Stimulated activated CD4-positive, alpha-beta T cell treated with anti-CD3 and anti-CD28 coated beads, Interleukin-4, amount 100 ng/mL, for 24 hours (primary cell): Measurements from ENCODE around the gene CPEB4.

Experiments used
- DNase-seq: peaks from one replicate; pipeline ENCODE4 v3.0.0-alpha.2; 2020

CPEB4 gene

DNA sequence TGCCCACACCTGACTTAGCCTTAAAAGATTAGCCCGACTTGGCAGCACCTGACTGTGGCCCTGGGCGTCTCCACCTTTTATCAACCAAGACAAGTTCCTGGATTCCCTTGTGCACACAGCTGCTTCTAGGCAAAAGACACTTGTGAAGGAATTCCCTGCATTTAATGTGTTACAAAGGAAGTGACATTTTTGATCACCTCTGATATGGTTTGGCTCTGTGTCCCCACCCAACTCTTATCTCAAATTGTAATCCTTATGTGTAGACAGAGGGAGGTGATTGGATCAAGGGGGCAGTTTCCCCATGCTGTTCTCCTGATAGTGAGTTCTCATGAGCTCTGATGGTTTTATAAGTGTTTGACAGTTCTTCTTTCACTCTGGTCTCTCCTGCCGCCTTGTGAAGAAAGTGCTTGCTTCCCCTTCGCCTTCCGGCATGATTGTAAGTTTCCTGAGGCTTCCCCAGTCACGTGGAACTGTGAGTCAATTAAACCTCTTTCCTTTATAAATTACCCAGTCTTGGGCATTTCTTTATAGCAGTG is 2.6 kb upstream of the CPEB4 start:
- DNase-seq: peak; percentile 12

DNA sequence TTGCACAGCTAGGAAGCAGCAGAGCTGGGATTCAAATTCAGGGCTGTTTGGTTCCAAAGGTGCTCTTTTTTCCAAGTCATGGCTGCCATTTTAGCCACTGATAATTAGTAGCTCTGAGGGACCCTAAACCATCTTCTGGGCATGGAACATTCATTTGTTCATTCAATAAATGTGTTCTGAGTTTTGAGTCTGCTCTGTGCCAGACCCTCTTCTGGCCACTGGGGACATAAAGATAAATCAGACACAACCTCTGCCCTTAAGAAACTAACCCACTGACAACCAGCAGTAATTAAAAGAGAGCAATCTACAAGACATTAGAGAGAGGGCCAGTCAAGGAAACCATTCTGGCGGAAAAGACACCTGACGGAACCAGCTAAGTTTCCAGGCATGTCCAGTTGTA is 2.0 kb upstream of the CPEB4 start:
- DNase-seq: no peak

DNA sequence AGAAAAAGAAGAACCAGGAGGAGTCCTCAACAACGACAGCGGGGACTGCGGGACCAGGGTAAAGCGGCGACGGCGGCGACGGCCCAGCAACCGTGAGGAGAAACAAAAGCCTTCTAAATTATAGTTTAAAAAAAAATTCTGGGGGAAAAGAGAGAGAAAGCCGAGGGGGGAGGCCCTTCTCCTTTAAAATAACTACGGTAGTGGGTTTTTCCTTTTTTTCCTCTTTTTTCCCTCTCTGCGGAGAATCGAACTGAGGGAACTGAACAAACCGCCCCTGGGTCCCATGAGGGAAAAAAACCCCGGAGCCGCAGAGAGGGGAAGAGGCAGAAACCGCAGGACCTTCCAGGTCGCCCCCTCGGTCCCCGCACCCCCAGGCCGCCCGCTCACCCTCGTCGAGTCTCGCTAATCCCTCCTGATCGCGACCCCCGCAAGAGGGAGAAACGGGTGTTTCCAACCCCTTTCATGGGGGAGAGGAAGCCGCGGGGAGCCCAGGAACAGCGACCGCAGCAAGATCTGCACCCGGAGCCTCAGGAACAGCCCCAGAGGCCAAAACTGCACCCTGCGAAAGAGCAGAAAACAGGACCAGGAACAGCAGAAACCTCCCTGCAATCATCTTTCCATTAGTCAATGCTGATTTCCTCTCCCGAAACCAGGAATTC is 453 bp downstream of the CPEB4 start:
- peak; percentile 14 for DNase-seq

DNA sequence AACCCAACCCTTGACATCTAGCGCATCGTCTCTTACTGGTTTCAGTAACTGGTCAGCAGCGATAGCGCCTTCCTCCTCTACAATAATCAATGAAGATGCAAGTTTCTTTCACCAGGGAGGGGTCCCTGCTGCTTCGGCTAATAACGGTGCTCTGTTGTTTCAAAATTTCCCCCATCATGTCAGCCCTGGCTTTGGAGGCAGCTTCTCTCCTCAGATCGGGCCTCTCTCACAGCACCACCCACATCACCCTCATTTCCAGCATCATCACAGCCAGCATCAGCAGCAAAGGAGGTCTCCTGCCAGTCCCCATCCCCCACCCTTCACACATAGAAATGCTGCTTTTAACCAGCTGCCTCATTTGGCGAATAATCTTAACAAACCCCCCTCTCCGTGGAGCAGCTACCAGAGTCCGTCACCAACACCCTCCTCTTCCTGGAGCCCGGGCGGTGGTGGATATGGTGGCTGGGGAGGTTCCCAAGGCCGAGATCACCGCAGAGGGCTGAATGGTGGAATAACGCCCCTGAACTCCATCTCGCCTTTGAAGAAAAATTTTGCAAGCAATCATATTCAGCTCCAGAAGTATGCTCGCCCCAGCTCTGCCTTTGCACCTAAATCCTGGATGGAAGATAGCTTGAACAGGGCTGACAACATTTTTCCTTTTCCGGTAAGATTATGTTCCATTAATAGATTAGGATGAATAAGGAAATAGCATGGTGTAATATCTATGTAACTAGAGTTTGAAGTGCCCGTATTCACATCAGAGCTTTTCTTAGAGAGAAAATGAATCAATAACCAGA is 2.2 kb downstream of the CPEB4 start:
- no peak for DNase-seq

DNA sequence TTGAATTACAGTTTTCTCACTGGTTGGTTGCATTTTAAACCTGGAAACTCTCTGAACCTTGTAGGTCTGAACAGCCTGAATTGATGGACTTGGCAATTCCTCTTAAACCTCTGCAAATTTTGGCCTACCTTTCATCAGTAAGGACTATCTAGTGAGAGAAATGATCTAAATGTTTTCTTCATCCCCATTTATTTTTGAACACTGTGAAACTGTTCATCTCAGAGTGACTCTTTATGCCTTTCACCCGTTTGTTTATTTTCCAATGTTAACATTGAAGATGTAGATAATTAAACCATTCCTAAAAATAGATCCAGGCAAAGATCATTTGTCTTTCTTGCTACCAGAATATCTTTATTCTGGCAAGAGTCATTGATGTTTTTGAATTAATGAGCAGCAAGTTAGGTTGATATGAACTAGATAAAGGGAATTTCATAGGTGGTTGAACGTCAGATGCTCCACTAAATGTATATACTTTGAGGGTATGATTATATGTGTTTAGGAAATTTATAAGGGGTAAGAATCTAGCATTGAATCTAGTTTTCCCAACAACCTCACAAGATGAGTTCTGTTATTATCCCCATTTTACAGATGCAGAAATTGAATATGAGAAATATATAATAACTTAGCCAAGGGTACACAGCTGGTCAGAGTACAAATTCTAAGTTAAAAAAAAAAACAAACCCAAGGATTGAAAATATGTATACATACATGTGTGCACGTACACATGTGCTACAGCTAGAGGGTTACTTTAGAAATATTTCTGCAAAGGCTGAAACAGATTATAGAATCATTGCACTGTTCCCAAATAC is 3.4 kb downstream of the CPEB4 start:
- DNase-seq: no peak

DNA sequence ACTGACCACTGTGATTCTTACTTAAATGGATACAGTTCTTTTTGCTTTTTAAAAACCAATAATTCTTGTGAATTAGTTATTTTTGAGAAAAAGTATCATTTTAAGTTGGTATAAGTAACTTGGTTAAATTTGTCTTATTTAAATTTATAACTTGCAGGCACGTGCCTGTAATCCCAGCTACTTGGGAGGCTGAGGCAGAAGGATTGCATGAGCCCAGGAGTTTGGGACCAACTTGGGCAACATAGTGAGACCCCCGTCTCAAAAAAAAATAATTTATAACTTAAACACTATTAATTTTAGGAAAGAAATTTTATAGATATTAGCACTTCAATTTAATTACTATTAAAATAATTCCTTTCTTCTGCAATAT is 5.0 kb downstream of the CPEB4 start:
- DNase-seq: no peak

DNA sequence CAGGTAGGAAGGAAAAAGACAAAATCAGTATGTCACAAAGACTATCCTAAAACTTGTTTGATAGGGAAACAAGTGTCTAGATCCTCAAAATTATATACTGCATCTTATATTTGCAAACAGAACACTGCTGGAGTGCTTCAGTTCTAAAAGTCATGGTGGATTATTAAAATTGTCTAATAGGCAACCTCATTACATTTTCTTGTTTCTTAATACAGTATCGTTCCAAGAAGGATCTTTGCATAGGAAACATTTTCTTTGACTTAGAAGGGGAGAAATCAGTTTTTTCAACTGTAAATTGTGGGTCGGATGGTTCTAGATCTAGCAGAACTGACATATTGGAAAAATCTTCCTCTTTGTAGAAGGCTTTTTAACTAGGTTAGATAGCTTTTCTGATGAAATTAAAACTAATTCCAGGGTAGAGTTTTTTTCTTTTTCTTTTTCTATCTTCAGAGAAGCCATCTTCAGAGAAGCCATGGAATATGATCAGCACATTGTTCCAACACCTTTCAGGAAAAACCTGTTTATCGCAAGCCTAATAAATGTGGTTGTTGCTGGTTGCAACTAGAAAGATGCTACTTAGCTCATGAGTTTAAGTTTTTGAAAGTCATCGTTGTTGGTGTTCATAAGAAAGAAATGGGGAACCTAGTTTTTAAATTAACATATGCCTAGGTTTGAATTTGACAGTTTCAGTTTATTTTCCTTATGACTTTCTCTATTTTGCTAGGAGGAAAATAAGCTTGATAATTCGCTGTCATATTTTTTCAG is 7.4 kb downstream of the CPEB4 start:
- DNase-seq: no peak

DNA sequence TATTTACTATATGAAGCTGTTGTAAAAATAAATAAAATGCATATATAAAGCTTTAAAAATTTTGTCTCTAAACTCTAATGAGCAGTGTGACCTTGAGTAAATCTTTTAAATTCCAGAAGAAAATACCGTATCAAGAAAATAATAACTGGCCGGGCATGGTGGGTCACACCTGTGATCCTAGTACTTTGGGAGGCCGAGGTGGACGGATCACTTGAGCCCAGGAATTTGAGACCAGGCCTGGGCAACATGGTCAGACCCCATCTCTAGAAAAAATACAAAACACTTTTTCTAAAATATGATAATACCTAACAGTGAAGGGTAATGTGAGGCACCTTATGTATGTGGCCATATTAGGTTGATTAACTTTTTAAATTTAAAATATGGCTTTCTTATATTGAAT is 8.5 kb downstream of the CPEB4 start:
- no peak for DNase-seq

DNA sequence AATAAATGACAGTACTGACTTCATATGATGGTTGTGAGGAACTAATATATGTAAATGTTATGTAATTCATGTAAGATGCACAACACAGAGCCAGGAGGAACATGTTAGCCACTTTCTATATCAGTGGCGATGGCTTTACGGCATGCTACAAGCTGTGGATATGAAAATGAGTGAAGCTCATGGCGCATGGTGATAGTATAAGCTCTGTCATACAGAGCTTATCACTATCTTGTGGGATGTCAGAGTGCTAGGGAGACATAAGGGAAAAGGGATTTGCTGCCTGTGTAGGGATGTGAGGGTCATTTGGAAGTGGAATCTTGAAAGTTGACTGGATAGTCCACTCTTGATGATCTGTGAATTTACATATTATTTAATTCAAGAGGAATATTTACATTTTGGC is 13.6 kb downstream of the CPEB4 start:
- DNase-seq: no peak

DNA sequence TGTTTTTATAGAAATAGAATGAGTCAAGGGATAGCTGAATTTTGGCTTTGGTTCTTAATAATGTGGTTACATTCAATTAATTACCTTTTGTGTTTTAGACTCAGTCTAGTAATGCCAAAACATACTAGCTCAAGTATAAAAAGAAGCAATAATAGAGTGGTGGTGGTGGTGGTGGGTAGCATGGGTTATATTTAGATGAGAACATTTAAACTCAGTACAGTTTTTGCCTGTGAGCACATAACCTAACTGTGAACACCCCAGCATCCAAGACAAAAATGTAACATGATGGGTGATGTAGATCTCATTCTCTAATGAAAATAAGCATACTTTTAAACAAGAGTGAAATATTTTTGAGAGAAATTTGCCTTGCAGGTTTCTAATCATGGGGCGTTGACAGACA is 14.2 kb downstream of the CPEB4 start:
- DNase-seq: no peak

DNA sequence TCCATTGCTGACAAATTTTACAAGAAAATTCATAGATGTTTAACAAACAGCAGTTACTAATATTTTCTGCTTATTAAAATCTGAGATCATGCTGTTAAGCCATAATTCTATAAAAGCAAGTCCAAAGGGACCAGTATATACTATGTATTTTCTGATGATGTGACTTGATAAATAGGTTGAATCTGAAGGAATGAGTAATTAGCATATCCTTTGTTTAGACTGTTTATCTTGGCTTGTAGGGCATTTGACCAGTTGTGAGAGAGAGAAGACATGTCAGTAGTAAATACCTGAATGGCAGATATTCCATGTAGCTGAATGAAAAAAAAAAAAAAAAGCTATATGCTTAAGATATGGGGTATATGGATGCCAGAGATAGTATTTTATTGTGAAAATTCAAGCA is 14.6 kb downstream of the CPEB4 start:
- DNase-seq: no peak

DNA sequence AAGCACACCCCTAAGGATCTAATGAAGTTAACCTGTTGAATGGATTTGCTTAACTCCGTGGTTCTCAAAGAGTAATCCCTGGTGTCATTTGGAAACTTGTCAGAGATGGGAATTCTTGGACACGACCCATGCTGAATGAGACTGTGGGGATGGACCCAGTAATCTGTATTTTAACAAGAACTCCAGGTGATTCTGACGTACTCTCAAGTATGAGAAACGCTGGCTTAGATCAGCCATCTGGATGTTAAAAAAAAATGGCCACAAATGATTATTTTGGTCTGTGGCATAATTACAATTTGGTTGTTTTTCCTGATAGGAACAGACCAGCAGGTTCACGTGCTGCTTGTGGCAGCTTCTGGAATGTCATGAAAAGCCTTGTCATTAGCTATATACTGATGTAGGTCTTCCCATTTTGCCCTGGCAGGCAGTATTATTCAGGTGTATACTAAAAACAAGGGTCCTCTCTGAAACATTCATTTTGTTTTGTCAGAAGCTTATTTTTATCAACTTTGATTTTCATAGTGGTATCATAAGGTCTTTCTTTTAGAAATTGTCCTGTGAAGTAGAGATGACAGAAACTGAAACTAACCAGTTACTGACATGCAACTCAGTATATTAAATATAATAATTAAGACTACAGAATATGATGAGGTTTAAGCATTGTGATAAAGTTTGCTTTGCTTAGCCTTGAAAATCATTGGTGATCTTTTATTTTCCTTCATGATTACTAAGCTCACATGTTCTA is 15.4 kb downstream of the CPEB4 start:
- no peak for DNase-seq

DNA sequence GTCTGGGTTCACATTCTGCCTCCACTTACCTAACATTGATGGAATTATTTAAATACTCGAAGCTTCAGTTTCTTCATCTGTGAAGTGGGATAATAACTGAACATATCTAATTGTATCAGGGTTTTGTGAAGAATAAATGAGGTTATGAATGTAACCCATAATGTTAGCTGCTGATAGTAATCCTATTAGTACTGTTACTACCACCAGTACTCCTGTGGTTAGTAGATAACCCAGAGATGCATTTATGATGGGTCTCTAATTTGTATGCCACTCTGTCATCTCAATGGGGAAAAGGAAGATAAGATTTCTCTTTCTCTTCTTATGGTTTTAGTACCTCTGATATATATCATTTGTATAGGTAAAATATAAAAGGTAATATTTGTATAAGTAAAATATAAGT is 16.0 kb downstream of the CPEB4 start:
- DNase-seq: no peak

DNA sequence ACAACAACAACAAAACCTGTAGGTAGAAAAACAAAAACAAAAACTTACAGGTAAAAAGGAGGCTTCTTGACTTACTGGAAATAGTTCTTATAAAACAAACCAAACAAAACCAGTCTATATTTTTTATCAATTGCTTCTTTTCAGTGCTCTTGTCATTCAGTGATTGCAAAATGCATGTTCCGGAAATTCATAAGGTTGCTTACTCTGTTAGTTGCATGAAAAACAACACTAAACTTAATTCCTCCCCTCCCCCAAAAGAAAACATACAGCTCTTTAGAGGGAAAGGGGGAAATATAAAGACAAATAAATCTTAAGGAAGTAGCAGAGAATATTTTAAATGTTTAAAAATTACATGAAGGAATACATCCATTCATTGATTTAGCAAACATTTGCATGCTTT is 19.1 kb downstream of the CPEB4 start:
- no peak for DNase-seq

DNA sequence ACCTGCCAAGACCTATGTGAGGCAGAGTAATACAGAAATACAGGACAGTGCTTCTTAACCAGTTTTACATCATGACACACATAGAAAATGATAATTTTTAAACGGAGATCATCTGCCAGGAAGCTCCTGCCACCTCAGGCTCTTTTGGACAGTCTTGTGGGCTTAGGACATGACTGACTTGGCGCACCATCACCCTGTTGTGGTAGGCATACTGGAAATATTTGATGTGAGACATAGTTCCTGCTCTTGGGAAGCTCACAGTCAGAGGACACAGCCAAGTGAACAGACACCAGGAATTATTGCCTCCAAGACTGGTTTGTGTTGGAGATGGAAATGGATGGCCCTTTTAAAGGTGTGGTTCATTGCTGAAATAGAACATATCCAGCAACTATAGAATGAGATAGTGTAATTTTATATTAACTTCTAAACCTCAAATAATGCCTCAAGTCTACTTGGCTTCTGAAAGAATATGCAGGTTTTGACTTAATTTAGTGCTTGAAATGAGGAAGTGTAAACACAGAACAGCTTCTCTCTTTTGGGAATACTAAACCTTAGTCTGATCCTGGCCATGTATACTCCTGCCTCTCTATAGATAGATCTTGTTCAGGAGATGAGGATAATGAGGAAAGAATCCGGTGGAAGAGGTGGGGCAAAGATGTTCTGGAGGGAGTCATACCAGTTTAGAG is 19.7 kb downstream of the CPEB4 start:
- no peak for DNase-seq

DNA sequence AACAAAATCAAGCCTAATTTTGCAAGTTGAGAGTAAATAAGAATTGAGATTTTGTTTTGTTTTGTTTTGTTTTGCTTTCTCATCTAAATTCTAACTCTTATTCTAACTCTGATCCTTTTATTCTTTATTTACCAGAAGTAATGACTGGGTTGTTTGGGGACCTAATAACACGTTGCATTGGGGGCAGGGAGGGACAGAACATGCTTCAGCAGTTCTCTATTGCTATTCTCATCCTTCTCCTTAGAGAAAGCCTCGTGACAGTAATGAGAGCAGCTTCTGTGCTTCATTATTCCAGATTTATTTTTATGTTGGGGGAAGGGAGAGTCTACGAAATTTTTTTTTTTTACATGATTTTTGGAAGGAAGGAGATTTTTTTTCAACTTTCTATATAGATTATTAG is 21.1 kb downstream of the CPEB4 start:
- no peak for DNase-seq

DNA sequence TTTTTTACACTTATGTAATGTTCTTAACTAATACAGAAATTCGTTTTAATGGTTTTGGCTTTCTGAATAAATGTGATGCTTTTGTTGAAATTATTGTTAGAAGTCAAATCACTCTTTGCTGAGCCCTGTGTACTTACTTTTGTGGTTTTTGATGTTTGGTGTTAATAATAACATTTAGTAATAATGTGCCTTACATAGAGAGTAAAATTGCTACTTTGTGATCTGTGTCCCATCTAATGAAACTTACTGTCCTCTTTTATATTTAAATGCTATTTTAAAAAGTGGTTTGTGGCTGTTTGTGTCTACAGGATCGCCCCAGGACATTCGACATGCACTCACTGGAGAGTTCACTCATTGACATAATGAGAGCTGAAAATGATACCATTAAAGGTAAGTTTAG is 22.1 kb downstream of the CPEB4 start:
- no peak for DNase-seq

DNA sequence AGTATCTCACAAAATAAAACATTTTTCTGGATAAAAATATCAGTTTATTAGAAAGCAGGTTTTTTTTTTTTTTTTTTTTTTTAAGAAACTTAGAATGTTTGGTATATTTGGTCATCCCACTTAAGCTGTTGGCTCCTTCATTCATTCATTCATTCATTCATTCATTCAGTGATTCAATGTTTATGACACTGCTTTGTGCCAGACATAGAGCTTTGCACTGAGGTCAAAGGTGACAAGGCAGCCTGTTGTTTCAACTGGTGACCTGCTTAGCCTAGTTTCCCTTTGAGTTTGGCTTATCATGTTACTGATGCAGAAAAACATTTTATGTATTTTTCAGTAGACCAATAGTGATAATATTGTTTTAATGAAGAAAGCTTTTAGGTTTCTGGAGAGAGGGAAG is 23.5 kb downstream of the CPEB4 start:
- no peak for DNase-seq

DNA sequence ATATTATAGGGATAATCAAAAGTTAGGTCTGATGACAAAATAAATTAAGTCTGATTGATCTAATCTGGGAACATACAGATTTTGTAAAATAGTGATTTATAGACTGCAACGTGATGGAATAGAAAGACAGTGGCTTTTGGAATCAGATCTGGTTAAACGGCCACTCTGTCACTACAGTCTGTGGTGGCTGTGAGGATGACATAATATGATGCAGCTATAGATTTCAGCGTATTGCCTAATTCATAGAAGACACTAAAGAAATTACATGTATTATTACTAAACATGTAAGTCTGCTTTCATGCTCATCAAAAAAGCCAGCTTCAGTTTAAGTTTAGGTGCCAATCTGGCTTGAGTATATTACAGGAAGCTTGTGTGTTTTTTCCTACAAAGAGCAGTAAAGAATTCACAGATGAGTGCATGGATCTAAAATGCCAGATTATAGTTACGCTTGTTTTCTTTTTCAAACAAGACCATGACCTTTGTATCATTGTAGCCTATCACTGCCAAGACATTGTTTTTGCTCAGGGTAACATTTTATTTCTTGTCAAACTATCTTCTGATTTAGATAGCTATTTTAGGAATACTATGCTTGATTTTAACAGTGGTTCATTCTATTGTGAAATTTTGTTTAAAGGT is 25.7 kb downstream of the CPEB4 start:
- DNase-seq: no peak

DNA sequence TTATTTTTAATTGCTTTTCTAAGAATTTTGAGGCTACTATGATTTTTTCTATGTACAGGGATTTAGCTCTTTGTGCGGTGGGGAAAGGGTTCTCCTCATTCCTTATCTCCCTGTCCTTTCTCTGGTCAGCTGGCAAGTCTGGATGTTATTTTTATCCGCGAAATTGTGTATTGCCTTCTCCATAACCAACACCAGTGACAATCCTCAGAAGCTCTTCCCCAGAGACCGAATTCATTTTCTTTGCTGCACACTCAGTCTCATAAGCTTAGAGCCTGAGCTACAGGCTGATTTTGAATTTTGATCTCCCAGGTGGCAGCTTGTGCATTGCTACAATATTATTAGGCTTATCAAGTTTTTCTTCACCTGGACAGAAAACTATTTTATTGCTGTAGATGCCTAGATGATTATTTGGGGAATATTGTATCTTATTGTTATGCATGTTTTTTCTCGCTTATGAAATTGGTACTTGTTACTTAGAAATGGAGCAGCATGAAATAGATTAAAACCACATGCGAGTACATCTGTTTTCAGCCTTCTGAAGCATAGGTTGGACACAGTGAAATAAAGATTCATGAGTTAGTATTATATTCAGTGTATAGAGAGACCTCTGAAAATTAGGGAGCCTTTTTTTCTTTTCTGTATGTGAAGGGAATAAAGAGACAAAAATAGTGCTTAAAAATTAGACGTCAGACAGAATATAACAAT is 27.3 kb downstream of the CPEB4 start:
- DNase-seq: no peak
